HG03135 (cell line): ENCODE data around the gene CUZD1.

Source experiments
- ATAC-seq: cut with Tn5 transposase; IDR thresholded peaks from one replicate; pipeline ENCODE4 v1.9.1; 2021; ENCODE audit warnings: mild to moderate bottlenecking, moderate library complexity; ENCODE audit not compliant: unreplicated experiment

CUZD1 gene

DNA sequence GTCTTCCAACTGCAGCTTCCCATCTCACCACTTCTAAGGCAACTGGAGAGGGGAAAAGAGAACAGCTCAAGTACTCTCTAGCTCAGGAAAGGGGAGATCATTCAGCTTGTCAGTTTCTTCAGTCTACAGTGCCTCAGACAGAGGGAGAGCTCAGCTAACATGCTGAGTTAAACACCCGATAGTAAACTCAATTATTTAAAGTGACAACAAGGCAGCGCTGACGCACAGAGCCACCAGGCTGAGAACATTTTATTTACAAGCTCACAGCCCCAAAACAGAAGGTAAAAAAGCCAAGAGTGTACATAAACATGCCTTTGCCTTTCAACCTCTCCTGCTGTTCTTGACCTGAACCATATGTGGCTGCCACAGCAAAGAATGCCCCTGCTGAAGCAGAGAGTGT is 10.1 kb upstream of the CUZD1 start:
- no peak for ATAC-seq

GRCh38 chr10:122854648-122855047 is 9.0 kb upstream of the CUZD1 start:
- ATAC-seq: no peak

DNA sequence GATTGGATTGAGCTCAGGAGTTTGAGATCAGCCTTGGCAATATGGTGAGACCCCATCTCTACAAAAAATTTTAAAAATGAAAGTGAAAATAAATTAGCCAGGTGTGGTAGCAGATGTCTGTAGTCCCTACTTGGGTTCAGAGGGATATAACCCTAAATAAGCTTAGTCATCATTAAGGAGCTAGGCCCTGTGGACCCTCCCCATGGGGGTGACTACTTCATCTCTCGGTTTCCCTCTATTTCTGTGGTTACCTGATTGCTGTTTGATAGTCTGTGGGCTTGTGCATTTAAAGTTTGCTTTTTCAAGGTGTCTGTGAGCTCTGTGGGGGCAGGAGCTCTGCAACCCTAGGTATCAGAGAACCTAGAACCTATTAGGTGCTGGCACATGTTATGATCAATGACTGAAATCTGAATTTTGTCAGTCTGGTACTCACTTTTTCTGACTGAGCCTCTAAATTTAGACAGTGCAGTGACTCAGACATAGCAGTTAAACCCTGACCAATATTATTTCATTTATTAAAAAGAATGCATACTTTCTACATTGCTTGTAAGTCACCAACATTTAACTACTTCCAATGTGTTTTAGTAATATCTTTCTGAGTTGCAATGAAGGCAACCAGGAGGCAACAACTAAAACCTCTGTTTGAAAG is 8.1 kb upstream of the CUZD1 start:
- ATAC-seq: no peak

- ATAC-seq: no peak
Observed at GRCh38 chr10:122852261-122852660, 6.6 kb upstream of the CUZD1 start.

DNA sequence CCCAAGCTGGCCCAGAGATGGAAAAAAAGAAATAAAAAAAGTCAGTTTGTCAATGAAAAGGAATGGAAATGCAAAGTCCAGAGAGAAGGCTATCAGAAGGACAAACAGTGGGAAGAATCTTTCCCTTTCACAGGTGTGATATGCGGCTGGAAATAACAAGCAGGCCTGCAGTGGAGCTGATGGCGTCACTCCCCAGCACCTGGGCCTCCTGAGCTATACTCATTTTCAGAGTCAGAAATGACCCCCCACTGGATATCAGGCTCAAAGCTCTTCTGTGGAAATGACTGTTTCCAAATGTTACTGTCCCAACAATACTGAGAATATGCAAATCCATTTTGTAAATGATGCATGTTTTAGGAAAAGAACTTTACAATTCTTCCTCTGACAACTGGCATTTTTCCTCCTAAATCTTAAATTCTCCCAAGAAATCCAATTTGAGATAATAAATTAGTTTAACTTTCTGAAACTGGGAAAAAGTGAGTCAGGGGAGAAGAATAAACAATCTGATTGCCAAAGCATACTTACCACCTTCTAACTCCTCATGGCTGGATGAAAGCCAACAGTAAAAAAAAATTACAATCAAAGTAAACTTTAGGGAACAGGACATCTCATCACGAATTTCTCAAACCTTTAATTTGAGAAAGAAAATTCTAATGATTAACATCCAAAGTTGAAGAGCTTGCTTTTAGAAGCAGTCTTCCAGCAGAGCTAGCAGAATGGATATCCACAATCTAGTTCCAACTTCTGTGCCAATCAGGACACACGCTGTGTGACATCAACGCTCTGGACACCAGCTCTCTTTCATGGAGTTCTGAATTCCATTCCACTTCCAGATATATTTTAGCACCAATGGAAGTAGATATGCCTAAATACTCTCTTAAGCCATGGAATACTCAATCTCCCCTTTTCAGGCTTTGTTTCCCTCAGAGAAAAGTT is 5.3 kb upstream of the CUZD1 start:
- ATAC-seq: no peak

DNA sequence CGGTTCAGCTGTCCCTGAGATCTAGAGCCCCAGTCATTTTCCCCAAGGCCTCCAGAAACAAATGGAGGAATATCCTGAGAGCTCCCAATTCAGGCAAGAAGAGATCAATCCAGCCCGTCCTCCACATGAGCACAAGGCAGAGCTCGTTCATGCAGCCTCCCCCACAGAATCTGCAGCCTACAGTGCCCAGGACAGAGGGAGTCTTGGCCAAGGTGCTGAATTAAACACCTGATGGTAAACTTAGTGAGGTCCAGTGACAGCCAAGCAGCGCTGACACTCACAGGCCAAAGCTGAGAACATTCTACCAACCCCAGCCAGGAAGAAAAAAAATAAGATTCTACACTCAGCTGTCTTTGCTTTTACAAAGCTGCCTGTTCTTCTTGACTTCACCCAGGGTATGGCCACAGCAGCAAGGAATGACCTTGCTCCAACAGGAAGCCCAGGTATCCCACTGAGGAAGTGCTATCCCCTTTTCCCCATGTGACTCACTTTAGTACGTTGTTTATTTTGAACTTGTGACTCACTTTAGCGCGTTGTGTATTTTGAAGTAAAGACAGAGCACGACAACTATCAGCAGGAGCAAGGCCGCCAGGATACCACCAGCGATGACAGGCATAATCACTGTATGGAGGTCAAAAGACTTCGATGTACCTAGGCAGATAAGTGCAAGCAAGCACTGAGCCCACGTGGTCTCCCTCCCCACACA is 4.4 kb upstream of the CUZD1 start:
- no peak for ATAC-seq

DNA sequence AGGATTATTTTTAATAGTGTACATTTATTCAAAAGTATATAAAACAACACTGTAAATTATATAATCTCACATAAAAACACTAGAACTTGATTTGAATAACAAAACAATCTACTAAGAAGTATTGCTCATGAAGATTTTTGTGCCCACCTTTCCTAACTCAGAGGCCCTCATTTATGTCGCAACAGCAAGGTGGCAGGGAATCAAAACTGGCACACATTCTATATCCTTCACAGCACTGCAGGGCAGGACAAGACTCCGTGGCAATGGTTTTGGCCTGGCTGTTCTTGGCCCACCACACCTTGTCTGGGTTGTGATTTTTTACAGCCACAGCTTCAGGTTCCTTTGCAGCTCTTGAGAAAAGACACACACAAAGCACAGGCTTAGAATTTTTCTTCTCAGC is 3.4 kb upstream of the CUZD1 start:
- no peak for ATAC-seq

- no peak for ATAC-seq
Observed at GRCh38 chr10:122847782-122848604, 2.3 kb upstream of the CUZD1 start.

DNA sequence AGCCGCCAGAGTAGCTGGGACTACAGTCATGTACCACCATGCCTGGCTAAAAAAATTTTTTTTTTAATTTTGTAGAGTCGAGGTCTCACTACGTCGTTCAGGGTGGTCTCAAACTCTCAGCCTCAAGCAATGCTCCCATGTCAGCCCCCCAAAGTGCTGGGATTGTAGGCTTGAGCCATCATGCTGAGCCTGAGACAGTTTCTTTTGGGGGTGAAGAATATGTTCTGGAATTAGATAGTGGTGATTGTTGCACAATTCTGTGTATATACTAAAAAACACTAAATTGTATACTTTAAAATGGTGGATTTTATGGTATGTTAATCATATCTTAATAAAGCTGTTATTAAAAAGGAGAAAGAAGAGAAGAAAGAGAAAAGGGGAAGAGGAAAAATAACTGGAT is 1.5 kb downstream of the CUZD1 start:
- ATAC-seq: no peak

DNA sequence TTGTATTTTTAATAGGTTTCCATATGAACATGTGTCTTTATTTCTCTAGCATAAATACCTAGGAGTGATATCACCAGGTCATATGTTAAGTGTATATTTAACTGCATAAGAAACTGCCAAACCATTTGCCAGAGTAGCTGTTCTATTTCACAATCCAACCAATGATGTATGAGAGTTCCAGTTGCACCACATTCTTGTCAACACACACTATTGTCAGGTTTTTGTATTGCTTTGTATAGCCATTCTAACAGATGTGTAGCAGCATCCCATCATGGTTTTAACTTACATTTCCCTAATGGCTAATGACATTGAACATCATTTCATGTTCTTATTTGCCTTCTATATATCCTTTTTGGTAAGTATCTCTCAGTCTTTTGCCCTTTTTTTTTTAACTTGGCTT is 4.1 kb downstream of the CUZD1 start:
- ATAC-seq: no peak

DNA sequence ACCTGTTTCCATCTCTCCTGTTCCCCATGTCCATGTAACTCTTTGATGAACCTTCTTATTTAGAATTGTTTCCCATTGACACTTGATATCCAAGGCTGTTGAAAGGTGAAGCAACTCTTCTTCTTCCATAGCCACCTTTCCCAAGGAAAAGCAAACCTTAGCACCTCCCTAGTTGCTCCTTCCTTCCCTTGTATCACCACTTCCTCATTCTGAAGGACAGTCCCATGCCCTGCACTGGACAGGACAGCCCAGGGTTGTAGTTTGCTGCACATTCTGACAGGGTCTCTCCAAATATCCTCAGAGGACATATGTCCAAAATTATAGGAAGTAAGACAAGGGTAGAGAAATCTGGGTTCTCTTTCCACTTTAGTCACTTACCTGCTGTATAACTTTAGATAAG is 6.2 kb downstream of the CUZD1 start:
- ATAC-seq: no peak

- no peak for ATAC-seq
Observed at GRCh38 chr10:122838880-122839279, 6.8 kb downstream of the CUZD1 start.

- ATAC-seq: no peak
Observed at GRCh38 chr10:122835908-122836307, 9.7 kb downstream of the CUZD1 start.

GRCh38 chr10:122830965-122831353 is 14.7 kb downstream of the CUZD1 start:
- no peak for ATAC-seq

DNA sequence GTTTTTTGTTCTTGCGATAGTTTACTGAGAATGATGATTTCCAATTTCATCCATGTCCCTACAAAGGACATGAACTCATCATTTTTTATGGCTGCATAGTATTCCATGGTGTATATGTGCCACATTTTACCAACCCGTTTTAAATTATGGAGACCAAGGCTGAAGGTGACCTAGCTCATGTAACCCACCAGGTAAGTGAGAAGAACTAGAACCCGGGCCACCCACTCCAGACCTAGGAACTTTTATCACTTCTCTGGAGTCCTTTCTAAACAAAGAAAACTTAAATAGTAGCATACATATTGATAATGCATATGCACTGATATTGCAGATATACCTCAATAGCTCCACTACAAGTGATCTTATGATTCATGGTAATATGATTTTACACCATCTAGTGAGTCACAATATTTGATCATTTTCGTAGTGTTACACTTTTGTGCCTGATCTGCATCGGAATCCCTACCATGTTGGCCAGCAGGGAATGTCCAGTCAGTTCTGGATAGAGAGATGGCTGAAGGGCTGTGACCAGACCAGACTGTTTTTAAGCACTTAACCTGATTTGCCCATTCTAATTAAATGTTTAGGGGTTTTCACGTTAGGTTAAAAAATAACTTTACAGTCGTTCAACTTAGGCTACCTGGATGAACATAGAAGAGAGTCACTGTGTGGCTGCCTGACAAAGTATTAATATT is 15.2 kb downstream of the CUZD1 start:
- no peak for ATAC-seq

DNA sequence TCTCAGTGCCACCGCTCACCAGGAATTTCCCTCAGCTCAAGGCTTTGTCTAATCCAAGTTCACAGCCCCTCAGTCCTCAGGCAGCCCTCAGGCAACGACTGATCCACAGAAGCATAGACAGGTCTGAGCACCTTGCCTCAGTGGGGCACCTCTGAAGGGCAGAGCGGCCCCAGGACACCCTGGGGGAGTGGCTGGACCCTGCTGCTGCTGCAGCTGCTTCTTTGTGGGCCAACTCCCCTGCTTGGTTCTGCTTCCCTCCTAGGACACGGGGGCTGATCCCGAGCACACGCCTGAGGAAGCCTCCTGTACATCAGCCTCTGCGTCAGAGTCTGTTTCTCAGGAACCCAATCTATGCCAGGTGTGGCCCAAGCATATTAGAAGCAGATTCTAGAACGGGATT is 16.2 kb downstream of the CUZD1 start:
- ATAC-seq: no peak

DNA sequence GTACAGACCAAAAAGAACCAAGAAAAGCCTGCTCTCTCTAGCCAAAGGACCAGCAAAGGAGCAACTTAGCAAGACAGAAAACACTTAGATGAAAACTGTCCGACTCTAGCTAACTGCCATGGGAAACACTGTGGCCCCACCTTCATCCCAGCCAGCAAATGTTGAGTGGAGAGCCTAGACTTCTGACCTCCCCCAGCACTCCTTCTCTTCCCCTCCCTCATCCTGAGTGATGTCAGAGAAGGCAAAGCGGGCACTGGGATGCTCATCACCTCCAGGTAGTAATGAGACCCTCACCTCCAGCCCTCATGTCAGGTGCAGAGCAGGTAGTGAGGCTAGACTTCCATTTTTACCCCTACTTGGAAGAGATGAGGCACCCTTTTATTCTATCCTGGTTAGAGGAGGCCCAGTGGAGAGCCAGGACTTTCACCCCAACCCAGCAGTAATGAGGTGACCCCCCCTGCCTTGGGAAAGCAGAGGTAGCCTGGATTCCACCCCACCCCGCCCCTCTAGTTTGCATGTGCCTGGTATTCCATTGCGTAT is 16.9 kb downstream of the CUZD1 start:
- ATAC-seq: no peak

DNA sequence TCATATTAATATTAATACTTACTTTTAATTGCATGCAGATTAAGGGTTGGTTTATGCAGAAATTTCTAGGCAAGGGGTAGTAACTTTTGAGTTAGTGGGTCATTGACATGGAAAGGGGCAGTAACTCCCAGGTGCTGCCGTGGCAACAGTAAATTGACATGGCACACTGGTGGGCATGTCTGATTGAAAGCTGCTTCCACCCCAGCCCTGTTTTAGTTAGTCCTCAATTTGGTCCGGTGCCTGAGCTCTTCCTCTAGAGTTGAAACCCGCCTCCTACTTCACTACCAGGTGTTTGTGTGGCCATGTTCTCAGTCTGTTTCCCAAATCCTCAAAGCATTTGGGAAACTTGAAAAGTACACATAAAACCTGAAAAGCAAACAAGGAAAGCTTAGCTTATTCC is 18.4 kb downstream of the CUZD1 start:
- ATAC-seq: no peak

- ATAC-seq: no peak
Observed at GRCh38 chr10:122822973-122823690, 22.5 kb downstream of the CUZD1 start.
